MM.1S (cell line): ENCODE data around the gene TCEAL7.

Experiments
- EZH2 ChIP-seq: fragments of 300-600 bp; sonication (generic); optimal IDR thresholded peaks from 2 replicates; pipeline ENCODE3; 2017; ENCODE audit warnings: low read depth, mild to moderate bottlenecking, antibody characterized with exemption, low read length, mixed read lengths
- EZH2phosphoT487 ChIP-seq: fragments of 300-600 bp; sonication (generic); IDR thresholded peaks from 2 replicates; pipeline ENCODE4 v1.6.1; 2018; ENCODE audit warnings: antibody characterized with exemption, low read length
- TF ChIP-seq, protein P1 (sequence below): fragments of 300-600 bp; sonication (generic); IDR thresholded peaks from 2 replicates; pipeline ENCODE4 v1.5.1; 2016; ENCODE audit warnings: antibody characterized with exemption, low read length, mixed read lengths

DNA sequence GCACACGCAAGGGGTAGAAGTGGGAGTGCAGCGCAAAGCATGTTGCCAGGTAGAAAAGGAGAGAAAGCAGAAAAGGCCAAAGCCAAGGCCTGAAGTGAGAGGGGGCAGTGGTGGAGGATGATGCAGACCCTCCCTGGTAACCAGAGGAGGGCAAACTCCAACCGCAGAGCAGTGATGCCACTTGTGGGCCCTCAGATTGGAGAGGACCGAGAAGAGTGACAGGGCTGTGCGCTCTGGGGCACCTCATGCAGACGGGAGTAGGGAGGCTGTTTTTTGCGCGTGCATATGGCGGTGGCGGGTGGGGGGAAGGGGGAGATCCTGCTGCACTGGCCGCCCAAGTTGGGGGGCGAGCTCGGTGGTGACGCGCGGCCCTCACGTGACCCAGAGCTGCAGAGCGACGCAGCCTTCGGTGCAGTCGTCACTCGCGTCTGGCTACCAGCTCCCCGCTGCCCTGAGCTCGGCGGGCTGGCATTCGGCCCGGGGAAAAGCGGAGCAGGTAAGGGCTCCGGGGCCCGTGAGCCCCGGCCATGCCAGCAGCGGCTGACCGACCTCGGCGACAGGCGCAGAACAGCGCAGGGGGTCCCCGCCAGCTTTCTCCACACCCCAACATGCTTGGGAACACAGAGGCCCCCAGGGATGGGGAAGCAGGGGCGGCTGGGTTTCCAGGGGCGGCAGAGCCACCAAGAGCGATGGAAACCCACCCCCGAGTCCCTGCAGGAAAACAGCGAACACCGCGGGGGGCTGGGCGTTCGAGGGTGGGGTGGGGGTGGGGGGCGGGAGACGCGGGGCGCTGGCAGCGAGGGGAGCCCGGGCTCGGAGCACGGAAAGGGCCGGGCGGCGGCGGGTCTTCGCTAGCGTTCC lies 46.3 kb downstream of the TCEAL7 start, which contains the start of gene BEX3:
- TF ChIP-seq, protein P1, sequence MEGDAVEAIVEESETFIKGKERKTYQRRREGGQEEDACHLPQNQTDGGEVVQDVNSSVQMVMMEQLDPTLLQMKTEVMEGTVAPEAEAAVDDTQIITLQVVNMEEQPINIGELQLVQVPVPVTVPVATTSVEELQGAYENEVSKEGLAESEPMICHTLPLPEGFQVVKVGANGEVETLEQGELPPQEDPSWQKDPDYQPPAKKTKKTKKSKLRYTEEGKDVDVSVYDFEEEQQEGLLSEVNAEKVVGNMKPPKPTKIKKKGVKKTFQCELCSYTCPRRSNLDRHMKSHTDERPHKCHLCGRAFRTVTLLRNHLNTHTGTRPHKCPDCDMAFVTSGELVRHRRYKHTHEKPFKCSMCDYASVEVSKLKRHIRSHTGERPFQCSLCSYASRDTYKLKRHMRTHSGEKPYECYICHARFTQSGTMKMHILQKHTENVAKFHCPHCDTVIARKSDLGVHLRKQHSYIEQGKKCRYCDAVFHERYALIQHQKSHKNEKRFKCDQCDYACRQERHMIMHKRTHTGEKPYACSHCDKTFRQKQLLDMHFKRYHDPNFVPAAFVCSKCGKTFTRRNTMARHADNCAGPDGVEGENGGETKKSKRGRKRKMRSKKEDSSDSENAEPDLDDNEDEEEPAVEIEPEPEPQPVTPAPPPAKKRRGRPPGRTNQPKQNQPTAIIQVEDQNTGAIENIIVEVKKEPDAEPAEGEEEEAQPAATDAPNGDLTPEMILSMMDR = no peak
- TF ChIP-seq EZH2phosphoT487 = no peak
- no peak for TF ChIP-seq EZH2
